ENCODE results near the gene SFXN4.

GRCh38 chr10:119209736-119210355 is 44.3 kb upstream of the SFXN4 start:
- TF ChIP-seq CTCF (IDR thresholded peaks at IDR 0.05) (no peak), ATF3 (CRISPR knock-in tag; conservative IDR thresholded peaks at IDR 0.05) (no peak), MLX (CRISPR knock-in tag; IDR thresholded peaks at IDR 0.05) (no peak), USF2 (CRISPR knock-in tag; IDR thresholded peaks at IDR 0.05) (no peak), MAX (CRISPR knock-in tag; IDR thresholded peaks at IDR 0.05) (no peak), ZNF263 (CRISPR knock-in tag; IDR thresholded peaks at IDR 0.05; ENCODE audit: low read depth) (no peak), CREM (CRISPR knock-in tag; IDR thresholded peaks at IDR 0.05) (no peak), ZNF232 (CRISPR knock-in tag; IDR thresholded peaks at IDR 0.05) (no peak)
